Calu3 (cell line): Measurements from ENCODE around the gene ARHGEF4. TPM values are rescaled to one million over a fixed set of nuclear protein-coding genes. Genes with fewer than 3 reads are reported as not detected.
"Not testable (repeated sequence)": the region's sequence is repeated elsewhere in the genome, so short reads cannot be mapped to it uniquely, and the experiment has no call there.

Experiments
- BruUV-seq: library from RNA; stranded (reverse); fragments of 400-500 nt; replicated peaks from 2 replicates; lab custom pipeline; 2021; lab: Mats Ljungman, UMichigan
- CTCF ChIA-PET: fragments of 300-600 bp; sonication (Branson Sonifier 250); formaldehyde crosslinking; loops from one replicate; lab custom pipeline; 2022; ENCODE audit warnings: antibody characterized with exemption; lab: Charles Lee
- DNase-seq: peaks from one replicate; pipeline ENCODE4 v3.0.0; 2022
- H3K27ac Mint-ChIP-seq: one replicate; pipeline ENCODE4 v1.8.0; 2022; ENCODE audit warnings: mixed read lengths; ENCODE audit not compliant: unreplicated experiment
- H3K27me3 Mint-ChIP-seq: one replicate; pipeline ENCODE4 v1.8.0; 2022; ENCODE audit warnings: mixed read lengths; ENCODE audit not compliant: unreplicated experiment
- H3K36me3 Mint-ChIP-seq: one replicate; pipeline ENCODE4 v1.8.0; 2022; ENCODE audit warnings: mild to moderate bottlenecking, moderate library complexity, mixed read lengths; ENCODE audit not compliant: insufficient read depth, unreplicated experiment
- H3K4me1 Mint-ChIP-seq: one replicate; pipeline ENCODE4 v1.8.0; 2022; ENCODE audit warnings: mild to moderate bottlenecking, low read depth, mixed read lengths; ENCODE audit not compliant: unreplicated experiment
- H3K4me3 Mint-ChIP-seq: one replicate; pipeline ENCODE4 v1.8.0; 2022; ENCODE audit warnings: mild to moderate bottlenecking, low read depth, moderate library complexity, mixed read lengths; ENCODE audit not compliant: unreplicated experiment
- H3K9me3 Mint-ChIP-seq: one replicate; pipeline ENCODE4 v1.8.0; 2022; ENCODE audit warnings: low read depth, mixed read lengths; ENCODE audit not compliant: unreplicated experiment
- intact Hi-C: fragments of 100-400 bp; cut with micrococcal nuclease; formaldehyde crosslinking; loops from one replicate; pipeline ENCODE4 v1.10.0; 2022; ENCODE audit not compliant: unreplicated experiment
- total RNA-seq: library from RNA; stranded (reverse); gene quantifications from 2 replicates; pipeline ENCODE4 v1.2.3, GENCODE V29; 2022
- TF ChIP-seq, protein P1 (sequence below): fragments of 200-600 bp; IDR thresholded peaks from one replicate; pipeline ENCODE4 v1.8.0; 2022; ENCODE audit warnings: antibody characterized with exemption; ENCODE audit not compliant: unreplicated experiment

ARHGEF4 gene
- total RNA-seq, 1 experiment from 2014 or later, result 8.8 TPM

DNA sequence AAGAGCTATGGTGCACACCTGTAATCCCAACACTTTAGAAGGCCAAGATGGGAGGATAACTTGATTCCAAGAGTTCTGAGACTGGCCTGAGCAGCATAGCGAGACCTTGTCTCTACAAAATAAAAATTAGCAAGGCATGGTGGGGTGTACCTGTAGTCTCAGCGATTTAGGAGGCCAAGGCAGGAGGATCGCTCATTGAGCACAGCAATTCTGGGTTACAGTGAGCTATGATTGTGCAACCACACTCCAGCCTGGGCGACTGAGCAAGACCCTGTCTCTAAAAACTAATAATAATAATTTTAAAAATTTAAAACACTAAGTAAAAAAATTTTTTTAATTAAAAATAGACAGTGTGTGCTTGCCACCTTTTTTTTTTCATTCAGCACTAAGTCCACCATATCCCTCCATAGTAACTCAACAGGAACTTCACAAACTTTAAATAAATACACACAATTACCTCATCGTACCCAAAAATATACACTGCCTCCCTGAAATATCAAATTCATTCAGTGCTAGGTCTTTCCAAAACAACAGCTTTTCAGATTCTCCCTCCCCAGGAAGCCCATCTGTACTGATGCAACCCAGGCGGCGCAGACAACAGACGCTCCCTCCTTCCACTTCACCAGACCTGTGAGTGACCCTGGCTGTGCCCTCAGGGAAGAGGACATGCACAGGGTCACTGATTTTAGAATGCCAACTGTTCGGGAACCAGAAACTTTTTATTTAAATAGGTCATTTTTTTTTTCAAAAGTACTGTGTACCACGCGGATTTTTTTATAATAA, 227.0 kb downstream of the ARHGEF4 start:
- Mint-ChIP-seq H3K4me1 (peaks cover 23% of the 10 kb centered on the region), H3K27ac (no peak overlapping the region), H3K9me3 (no peaks in the 10 kb centered on the region), H3K27me3 (no peaks in the 10 kb centered on the region), H3K36me3 (peaks cover 65% of the 10 kb centered on the region), H3K4me3 (no peak overlapping the region)
- intact Hi-C loops, result no loop called here
- TF ChIP-seq, protein P1, sequence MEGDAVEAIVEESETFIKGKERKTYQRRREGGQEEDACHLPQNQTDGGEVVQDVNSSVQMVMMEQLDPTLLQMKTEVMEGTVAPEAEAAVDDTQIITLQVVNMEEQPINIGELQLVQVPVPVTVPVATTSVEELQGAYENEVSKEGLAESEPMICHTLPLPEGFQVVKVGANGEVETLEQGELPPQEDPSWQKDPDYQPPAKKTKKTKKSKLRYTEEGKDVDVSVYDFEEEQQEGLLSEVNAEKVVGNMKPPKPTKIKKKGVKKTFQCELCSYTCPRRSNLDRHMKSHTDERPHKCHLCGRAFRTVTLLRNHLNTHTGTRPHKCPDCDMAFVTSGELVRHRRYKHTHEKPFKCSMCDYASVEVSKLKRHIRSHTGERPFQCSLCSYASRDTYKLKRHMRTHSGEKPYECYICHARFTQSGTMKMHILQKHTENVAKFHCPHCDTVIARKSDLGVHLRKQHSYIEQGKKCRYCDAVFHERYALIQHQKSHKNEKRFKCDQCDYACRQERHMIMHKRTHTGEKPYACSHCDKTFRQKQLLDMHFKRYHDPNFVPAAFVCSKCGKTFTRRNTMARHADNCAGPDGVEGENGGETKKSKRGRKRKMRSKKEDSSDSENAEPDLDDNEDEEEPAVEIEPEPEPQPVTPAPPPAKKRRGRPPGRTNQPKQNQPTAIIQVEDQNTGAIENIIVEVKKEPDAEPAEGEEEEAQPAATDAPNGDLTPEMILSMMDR, result no peak
- DNase-seq, result no peak
- no TSS peak for BruUV-seq
- CTCF ChIA-PET, result no interaction called here

DNA sequence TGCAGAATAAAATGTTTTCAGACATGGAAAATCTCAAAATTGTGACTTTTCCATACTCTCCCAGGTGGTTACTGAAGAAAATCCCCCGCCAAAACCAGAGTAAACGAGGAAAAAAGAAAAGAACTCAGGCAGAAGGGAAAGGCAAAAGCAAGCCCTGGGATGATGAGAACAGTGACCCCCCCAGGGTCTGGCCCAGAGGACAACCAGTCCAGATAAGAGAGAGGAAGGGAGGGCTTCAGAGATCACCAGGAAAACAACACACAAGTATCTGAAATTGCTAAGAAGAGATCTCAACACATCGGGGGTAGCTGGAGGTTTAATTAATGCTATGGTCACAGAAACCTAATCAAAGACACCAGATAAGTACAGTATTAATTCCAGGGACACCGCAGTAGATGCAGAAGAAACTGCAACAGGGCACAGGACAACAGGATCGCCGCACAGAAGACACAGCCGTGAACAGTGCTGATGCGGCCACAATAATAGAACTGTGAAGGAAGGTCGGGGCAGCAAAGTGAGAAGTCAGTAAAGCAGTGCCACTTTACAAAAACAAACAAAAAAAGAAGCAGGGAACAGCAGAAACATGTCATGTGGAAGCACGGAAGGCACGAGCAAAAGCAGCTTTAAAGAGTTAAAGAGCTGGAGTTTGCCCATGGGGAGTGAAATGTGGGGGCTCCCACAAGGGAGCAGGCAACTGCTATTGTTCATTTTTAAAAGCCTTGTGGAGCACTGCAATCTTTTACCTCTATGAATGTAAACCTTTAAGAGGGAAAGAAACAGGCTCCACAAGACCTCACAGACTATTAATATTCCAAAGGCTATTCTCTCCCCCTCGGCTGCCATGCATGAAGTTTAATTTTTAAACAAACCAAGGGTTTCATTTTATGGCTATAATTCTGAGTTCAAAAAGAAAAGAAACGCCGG, 228.1 kb downstream of the ARHGEF4 start:
- H3K27ac Mint-ChIP-seq, result no peak overlapping the region
- peaks cover 63% of the 10 kb centered on the region for H3K36me3 Mint-ChIP-seq

DNA sequence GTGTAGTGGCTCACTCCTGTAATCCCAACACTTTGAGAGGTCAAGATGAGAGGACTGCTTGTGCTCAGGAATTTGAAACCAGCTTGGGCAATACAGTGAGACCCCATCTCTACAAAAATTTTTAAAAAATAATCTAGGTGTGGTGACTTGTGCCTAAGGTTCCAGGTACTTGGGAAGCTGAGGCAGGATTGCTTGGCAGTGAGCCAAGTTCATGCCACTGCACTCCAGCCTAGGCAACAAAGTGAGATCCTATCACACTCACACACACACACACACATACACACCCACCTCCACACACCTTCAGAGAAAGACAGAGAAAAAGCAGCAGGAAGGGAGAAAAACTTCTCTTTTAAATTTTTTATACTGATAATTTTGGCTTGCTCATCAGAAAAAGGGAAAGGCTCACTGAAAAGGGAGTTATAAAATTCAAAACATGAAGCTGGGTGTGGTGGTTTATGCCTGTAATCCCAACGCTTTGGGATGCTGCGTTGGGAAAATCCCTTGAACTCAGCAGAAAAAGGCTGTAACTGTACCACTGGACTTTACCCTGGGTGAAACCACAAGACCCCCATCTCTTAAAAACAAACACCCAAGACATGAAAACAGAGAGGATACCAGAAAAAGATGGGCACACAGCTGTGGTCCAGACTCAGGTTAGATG, 230.9 kb downstream of the ARHGEF4 start:
- DNase-seq, result no peak
- intact Hi-C loops, result no loop called here
- no TSS peak for BruUV-seq
- Mint-ChIP-seq H3K4me3 (no peak overlapping the region), H3K9me3 (no peaks in the 10 kb centered on the region), H3K4me1 (peaks cover 23% of the 10 kb centered on the region), H3K27me3 (no peaks in the 10 kb centered on the region), H3K36me3 (peaks cover 64% of the 10 kb centered on the region), H3K27ac (no peak overlapping the region)
- CTCF ChIA-PET, result no interaction called here
- TF ChIP-seq, protein P1, result no peak

More for the DNA sequence above, 228.1 kb downstream of the ARHGEF4 start:
- Mint-ChIP-seq H3K4me3 (no peak overlapping the region), H3K9me3 (no peaks in the 10 kb centered on the region), H3K27me3 (no peaks in the 10 kb centered on the region), H3K4me1 (peaks cover 23% of the 10 kb centered on the region)
- CTCF ChIA-PET, result no interaction called here
- intact Hi-C loops, result no loop called here
- TF ChIP-seq, protein P1, result no peak
- DNase-seq, result no peak
- no TSS peak for BruUV-seq

DNA sequence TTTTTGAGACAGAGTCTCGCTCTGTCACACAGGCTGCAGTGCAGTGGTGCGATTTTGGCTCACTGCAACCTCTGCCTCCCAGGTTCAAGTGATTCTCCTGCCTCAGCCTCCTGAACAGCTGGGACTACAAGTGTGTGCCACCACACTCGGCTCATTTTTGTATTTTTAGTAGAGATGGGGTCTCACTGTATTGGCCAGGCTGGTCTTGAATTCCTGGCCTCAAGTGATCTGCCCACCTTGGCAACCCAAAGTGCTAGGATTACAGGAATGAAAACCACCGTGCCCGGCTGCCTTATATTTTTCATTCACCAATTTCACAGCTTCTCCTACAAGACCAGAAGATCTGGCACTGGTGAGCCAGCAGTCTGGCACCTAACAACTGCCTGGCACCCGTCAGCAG, 231.5 kb downstream of the ARHGEF4 start:
- H3K27me3 Mint-ChIP-seq, BruUV-seq, intact Hi-C loops, DNase-seq, H3K9me3 Mint-ChIP-seq, CTCF ChIA-PET, H3K4me3 Mint-ChIP-seq, H3K27ac Mint-ChIP-seq: not testable (repeated sequence)
- H3K36me3 Mint-ChIP-seq, result peaks cover 61% of the 10 kb centered on the region
- H3K4me1 Mint-ChIP-seq, result peaks cover 23% of the 10 kb centered on the region

DNA sequence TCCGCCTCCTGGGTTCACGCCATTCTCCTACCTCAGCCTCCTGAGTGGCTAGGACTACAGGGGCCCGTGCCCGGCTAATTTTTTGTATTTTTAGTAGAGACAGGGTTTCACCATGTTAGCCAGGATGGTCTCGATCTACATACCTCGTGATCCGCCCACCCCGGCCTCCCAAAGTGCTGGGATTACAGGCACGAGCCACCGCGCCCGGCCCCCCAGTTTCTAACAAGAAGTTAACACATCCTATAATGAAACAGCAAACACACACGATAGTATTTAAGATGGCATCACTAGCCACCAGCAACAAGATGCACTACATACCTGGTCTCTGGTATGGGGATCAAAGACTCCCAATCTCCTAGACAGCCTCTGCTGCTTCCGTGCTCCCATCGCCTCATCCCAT, 238.9 kb downstream of the ARHGEF4 start:
- Mint-ChIP-seq H3K36me3 (peaks cover 56% of the 10 kb centered on the region), H3K27ac (peak overlapping the region; percentile 68), H3K4me1 (peaks cover 42% of the 10 kb centered on the region)
- H3K9me3 Mint-ChIP-seq, CTCF ChIA-PET, DNase-seq, H3K4me3 Mint-ChIP-seq, intact Hi-C loops, BruUV-seq, H3K27me3 Mint-ChIP-seq: not testable (repeated sequence)
